ENCODE measurements around the gene SYT6. TPM values are rescaled to one million over a fixed set of nuclear protein-coding genes. Genes with fewer than 3 reads are reported as not detected.

SYT6 gene
- total and polyA plus RNA-seq, 4 experiments from 2014 or later: not detected

GRCh38 chr1:114139540-114139939, 14.1 kb downstream of the SYT6 start:
- Histone ChIP-seq H3K4me3 (ENCODE audit: low read length in 2 of 2) (no peak overlapping the region), H3K9me3 (ENCODE audit: control insufficient read depth in 1 of 2, low read length in 2 of 2) (no peaks in the 10 kb centered on the region), H3K27me3 (ENCODE audit: insufficient read depth, low read length) (no peaks in the 10 kb centered on the region), H3K36me3 (ENCODE audit: insufficient read depth, low read length) (no peaks in the 10 kb centered on the region), H3K4me1 (ENCODE audit: insufficient read depth, low read length) (no peaks in the 10 kb centered on the region), H3K27ac (ENCODE audit: low read depth, low read length) (no peak overlapping the region)
- Mint-ChIP-seq H3K4me1 (no peaks in the 10 kb centered on the region), H3K27ac (peak overlapping the region in 1 of 7 donors; percentile 55), H3K27me3 (peaks cover 0 to 8% of the 10 kb centered on the region in 2 donors), H3K4me3 (no peak overlapping the region), H3K9me3 (no peaks in the 10 kb centered on the region), H3K36me3 (no peaks in the 10 kb centered on the region)
- POLR2A ChIA-PET (ENCODE audit: partially characterized antibody): no interaction called here
- intact Hi-C loops (cut with micrococcal nuclease): no loop called here
- CTCF ChIA-PET (ENCODE audit: partially characterized antibody): no interaction called here
- DNase-seq: no peak

- H3K4me1 ChIP-seq (ENCODE audit: insufficient read depth, low read length): no peaks in the 10 kb centered on the region
- Mint-ChIP-seq H3K9me3 (no peaks in the 10 kb centered on the region), H3K4me3 (no peak overlapping the region), H3K36me3 (no peaks in the 10 kb centered on the region), H3K4me1 (no peaks in the 10 kb centered on the region), H3K27me3 (peaks cover 3 to 10% of the 10 kb centered on the region in 2 donors), H3K27ac (no peak overlapping the region)
- no peak for DNase-seq
- no peaks in the 10 kb centered on the region for H3K36me3 ChIP-seq (ENCODE audit: insufficient read depth, low read length)
- H3K27me3 ChIP-seq (ENCODE audit: insufficient read depth, low read length): no peaks in the 10 kb centered on the region
- H3K9me3 ChIP-seq (ENCODE audit: control insufficient read depth in 1 of 2, low read length in 2 of 2): no peaks in the 10 kb centered on the region
- no peak overlapping the region for H3K27ac ChIP-seq (ENCODE audit: low read depth, low read length)
- intact Hi-C loops (cut with micrococcal nuclease): no loop called here
- no peak overlapping the region for H3K4me3 ChIP-seq (ENCODE audit: low read length in 2 of 2)
- ChIA-PET POLR2A (ENCODE audit: partially characterized antibody) (no interaction called here), CTCF (ENCODE audit: partially characterized antibody) (interaction anchor here (1.2 kb wide), 1 partner anchor 211 kb away, joined by 3 read pairs; no protein-coding TSS in a partner anchor)
These were observed 16.2 kb downstream of the SYT6 start for GRCh38 chr1:114137497-114137896.

DNA sequence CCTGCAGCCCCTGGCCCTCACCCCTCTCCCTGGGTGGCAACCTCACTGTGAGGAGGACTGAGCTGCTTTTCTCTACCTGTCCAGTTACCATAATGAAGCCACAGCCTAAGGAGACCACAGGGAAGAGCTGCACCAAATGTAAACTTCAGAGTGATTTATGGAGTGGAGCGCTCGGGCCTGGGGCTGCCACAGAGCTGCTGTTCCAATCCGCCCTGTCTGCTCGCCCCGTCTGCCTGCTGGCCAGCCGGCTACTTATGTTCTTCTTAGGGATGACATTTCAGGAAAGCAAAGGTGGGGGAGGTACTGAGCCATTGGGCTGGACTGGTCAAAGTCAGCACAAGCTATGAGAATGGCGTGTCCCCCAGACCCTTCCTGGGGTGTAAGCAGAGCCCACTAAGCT, 17.9 kb downstream of the SYT6 start:
- Mint-ChIP-seq H3K4me3 (no peak overlapping the region), H3K27me3 (peaks cover 5 to 12% of the 10 kb centered on the region in 2 donors), H3K9me3 (no peaks in the 10 kb centered on the region), H3K27ac (no peak overlapping the region), H3K36me3 (no peaks in the 10 kb centered on the region), H3K4me1 (peaks cover 0 to 4% (median under 1%) of the 10 kb centered on the region in 4 donors)
- Histone ChIP-seq H3K4me3 (ENCODE audit: low read length in 2 of 2) (no peak overlapping the region), H3K27ac (ENCODE audit: low read depth, low read length) (no peak overlapping the region), H3K27me3 (ENCODE audit: insufficient read depth, low read length) (no peaks in the 10 kb centered on the region), H3K4me1 (ENCODE audit: insufficient read depth, low read length) (no peaks in the 10 kb centered on the region), H3K9me3 (ENCODE audit: control insufficient read depth in 1 of 2, low read length in 2 of 2) (no peaks in the 10 kb centered on the region), H3K36me3 (ENCODE audit: insufficient read depth, low read length) (no peaks in the 10 kb centered on the region)
- ChIA-PET POLR2A (ENCODE audit: partially characterized antibody) (no interaction called here), CTCF (ENCODE audit: partially characterized antibody) (no interaction called here)
- no peak for DNase-seq
- intact Hi-C loops (cut with micrococcal nuclease): no loop called here

DNA sequence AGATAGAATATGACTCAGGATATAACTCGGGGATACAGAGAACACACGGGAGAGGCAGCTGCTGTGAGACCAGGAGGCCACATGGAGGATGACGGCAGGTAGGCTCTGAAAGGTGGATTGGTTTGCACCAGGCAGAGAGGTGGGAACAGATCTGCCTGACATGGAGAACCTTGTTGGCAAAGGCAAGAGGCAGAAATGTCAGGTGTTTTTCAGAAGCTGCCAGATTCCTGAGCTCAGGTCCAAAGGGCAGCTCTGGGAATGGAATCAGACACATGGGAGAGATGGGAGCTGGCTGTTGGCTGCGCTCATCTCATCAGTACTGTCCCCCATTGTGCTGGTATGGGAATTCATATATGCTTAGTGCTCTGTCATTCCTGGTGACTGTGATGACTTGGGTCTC, 19.2 kb downstream of the SYT6 start:
- no peak for DNase-seq
- Mint-ChIP-seq H3K27me3 (peaks cover 8 to 13% of the 10 kb centered on the region in 2 donors), H3K4me1 (peaks cover 0 to 4% (median 4%) of the 10 kb centered on the region in 4 donors), H3K36me3 (no peaks in the 10 kb centered on the region), H3K27ac (no peak overlapping the region), H3K4me3 (no peak overlapping the region), H3K9me3 (no peaks in the 10 kb centered on the region)
- ChIA-PET CTCF (ENCODE audit: partially characterized antibody) (no interaction called here), POLR2A (ENCODE audit: partially characterized antibody) (no interaction called here)
- Histone ChIP-seq H3K4me3 (ENCODE audit: low read length in 2 of 2) (no peak overlapping the region), H3K9me3 (ENCODE audit: control insufficient read depth in 1 of 2, low read length in 2 of 2) (no peaks in the 10 kb centered on the region), H3K27me3 (ENCODE audit: insufficient read depth, low read length) (no peaks in the 10 kb centered on the region), H3K4me1 (ENCODE audit: insufficient read depth, low read length) (no peaks in the 10 kb centered on the region), H3K36me3 (ENCODE audit: insufficient read depth, low read length) (no peaks in the 10 kb centered on the region), H3K27ac (ENCODE audit: low read depth, low read length) (no peak overlapping the region)
- intact Hi-C loops (cut with micrococcal nuclease): no loop called here

DNA sequence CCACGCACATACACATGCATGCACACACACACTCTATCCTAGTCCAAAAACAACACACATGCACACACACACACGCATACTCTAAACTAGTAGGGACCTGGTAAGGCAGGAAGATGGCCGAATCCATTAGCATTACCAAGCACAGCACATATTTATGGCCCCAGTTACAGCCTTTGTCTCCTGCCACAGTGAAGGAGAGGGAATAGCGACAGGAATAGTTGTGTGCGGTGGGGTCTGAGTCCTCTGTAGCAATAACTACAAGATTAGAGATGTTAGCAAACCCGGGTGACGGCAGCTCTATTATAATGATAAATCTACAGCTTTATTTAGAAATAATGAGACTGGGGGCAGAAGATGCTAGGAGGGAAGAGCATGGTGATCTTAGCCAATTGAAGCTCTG, 20.5 kb downstream of the SYT6 start:
- POLR2A ChIA-PET (ENCODE audit: partially characterized antibody): no interaction called here
- no peak overlapping the region for H3K4me3 ChIP-seq (ENCODE audit: low read length in 2 of 2)
- Mint-ChIP-seq H3K36me3 (no peaks in the 10 kb centered on the region), H3K4me3 (peak overlapping the region in 1 of 8 donors; percentile 3), H3K27ac (no peak overlapping the region), H3K27me3 (peaks cover 8 to 13% of the 10 kb centered on the region in 2 donors), H3K9me3 (peaks cover 0 to 1% (median 0%) of the 10 kb centered on the region in 8 donors), H3K4me1 (peaks cover 4 to 14% (median 8%) of the 10 kb centered on the region in 4 donors)
- no peak overlapping the region for H3K27ac ChIP-seq (ENCODE audit: low read depth, low read length)
- DNase-seq: no peak
- intact Hi-C loops (cut with micrococcal nuclease): no loop called here
- H3K4me1 ChIP-seq (ENCODE audit: insufficient read depth, low read length): no peaks in the 10 kb centered on the region
- H3K9me3 ChIP-seq (ENCODE audit: control insufficient read depth in 1 of 2, low read length in 2 of 2): no peaks in the 10 kb centered on the region
- no peaks in the 10 kb centered on the region for H3K27me3 ChIP-seq (ENCODE audit: insufficient read depth, low read length)
- CTCF ChIA-PET (ENCODE audit: partially characterized antibody): no interaction called here
- H3K36me3 ChIP-seq (ENCODE audit: insufficient read depth, low read length): no peaks in the 10 kb centered on the region

- ChIA-PET CTCF (ENCODE audit: partially characterized antibody) (no interaction called here), POLR2A (ENCODE audit: partially characterized antibody) (no interaction called here)
- Mint-ChIP-seq H3K4me1 (peaks cover 4 to 14% (median 8%) of the 10 kb centered on the region in 4 donors), H3K27me3 (peaks cover 8 to 12% of the 10 kb centered on the region in 2 donors), H3K36me3 (no peaks in the 10 kb centered on the region), H3K4me3 (no peak overlapping the region), H3K9me3 (peaks cover 0 to 1% (median 0%) of the 10 kb centered on the region in 8 donors), H3K27ac (peak overlapping the region in 1 of 7 donors; percentile 32)
- H3K9me3 ChIP-seq (ENCODE audit: control insufficient read depth in 1 of 2, low read length in 2 of 2): no peaks in the 10 kb centered on the region
- no peak overlapping the region for H3K27ac ChIP-seq (ENCODE audit: low read depth, low read length)
- no peaks in the 10 kb centered on the region for H3K27me3 ChIP-seq (ENCODE audit: insufficient read depth, low read length)
- H3K4me1 ChIP-seq (ENCODE audit: insufficient read depth, low read length): no peaks in the 10 kb centered on the region
- intact Hi-C loops (cut with micrococcal nuclease): no loop called here
- H3K36me3 ChIP-seq (ENCODE audit: insufficient read depth, low read length): no peaks in the 10 kb centered on the region
- H3K4me3 ChIP-seq (ENCODE audit: low read length in 2 of 2): no peak overlapping the region
- no peak for DNase-seq
These were observed 22.0 kb downstream of the SYT6 start for GRCh38 chr1:114131526-114132220.

GRCh38 chr1:114130846-114131525, 22.7 kb downstream of the SYT6 start:
- intact Hi-C loops (cut with micrococcal nuclease): no loop called here
- Histone ChIP-seq H3K4me1 (ENCODE audit: insufficient read depth, low read length) (no peaks in the 10 kb centered on the region), H3K4me3 (ENCODE audit: low read length in 2 of 2) (no peak overlapping the region), H3K27ac (ENCODE audit: low read depth, low read length) (no peak overlapping the region), H3K9me3 (ENCODE audit: control insufficient read depth in 1 of 2, low read length in 2 of 2) (no peaks in the 10 kb centered on the region), H3K36me3 (ENCODE audit: insufficient read depth, low read length) (no peaks in the 10 kb centered on the region), H3K27me3 (ENCODE audit: insufficient read depth, low read length) (no peaks in the 10 kb centered on the region)
- DNase-seq: no peak
- ChIA-PET POLR2A (ENCODE audit: partially characterized antibody) (no interaction called here), CTCF (ENCODE audit: partially characterized antibody) (interaction anchor here (0.6 kb wide), 1 partner anchor 566 kb away, joined by 4 read pairs; no protein-coding TSS in a partner anchor)
- Mint-ChIP-seq H3K4me1 (peaks cover 4 to 14% (median 8%) of the 10 kb centered on the region in 4 donors), H3K27me3 (peaks cover 8 to 12% of the 10 kb centered on the region in 2 donors), H3K27ac (no peak overlapping the region), H3K4me3 (no peak overlapping the region), H3K9me3 (peaks cover 0 to 1% (median 0%) of the 10 kb centered on the region in 8 donors), H3K36me3 (no peaks in the 10 kb centered on the region)

All from CD4-positive, alpha-beta memory T cell (primary cell).